HuH-7.5 (cell line): ENCODE measurements around the gene ELMOD3.
"Not testable (repeated sequence)": the region's sequence is repeated elsewhere in the genome, so short reads cannot be mapped to it uniquely, and the experiment has no call there.

Source experiments
- DNase-seq: peaks from one replicate; pipeline ENCODE4 v3.0.0; 2011; ENCODE audit warnings: low spot score

ELMOD3 gene

DNA sequence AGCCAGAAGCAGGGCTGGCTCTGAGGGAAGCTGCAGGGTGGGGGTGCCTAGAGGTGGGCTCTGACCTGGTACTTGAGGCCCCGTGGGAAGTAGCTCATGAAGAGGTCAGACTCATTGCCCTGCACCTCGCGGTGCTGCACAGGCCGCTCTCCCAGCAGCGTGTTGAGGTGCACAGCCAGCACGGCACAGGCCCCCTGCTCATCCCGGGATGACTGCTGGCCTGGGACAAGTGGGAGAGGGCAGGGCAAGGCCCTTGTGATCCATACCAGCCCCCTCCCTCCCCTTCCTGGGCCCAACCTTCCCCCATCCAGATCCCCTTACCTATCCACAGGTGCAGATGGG lies 46.9 kb downstream of the ELMOD3 start:
- DNase-seq, result no peak

GRCh38 chr2:85401844-85402243 lies 47.3 kb downstream of the ELMOD3 start:
- no peak for DNase-seq

- no peak for DNase-seq
Measured at GRCh38 chr2:85405201-85406059, 50.9 kb downstream of the ELMOD3 start.

DNA sequence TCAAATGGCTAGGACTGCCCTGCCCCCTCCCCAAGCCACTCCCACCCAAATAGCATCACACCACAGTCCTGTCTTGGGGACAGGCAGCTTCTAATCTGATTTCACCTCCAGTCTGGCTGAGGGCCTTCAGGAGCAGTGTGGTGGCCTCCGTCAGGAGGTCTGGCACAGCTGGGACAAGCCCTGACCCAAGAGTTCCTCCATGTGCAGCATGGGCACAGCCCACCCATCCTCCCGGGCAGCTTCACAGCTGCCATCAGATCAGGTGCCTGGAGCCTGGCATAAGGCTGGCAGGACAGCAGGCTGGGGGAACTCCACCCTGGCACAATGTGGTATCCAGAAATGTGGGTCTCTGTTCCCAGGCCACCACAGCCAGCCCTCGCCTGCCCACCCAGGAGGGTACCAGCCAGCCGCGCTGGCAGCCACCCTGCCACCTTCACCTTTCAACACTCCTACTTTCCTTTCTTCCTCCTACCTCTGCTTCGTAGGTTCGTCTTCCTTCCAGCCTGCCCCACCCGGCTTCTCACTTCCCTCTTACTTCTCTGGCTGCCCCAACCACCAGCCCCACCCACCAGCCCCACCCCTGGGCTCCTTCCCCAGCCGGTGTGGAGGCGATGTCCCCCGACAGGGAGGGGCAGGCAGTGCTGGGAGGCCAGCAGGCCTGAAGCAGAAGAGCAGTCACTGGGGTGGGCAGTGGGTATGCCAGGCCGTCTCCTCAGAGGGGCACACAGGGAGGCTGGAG lies 55.4 kb downstream of the ELMOD3 start, which contains the start of gene CAPG:
TSS of gene CAPG (minus strand) at position 522 of the 739 bp plus-strand sequence. CDS start 8,221 bp downstream, outside the sequence.
- no peak for DNase-seq

GRCh38 chr2:85410584-85411404 lies 56.2 kb downstream of the ELMOD3 start:
- no peak for DNase-seq

DNA sequence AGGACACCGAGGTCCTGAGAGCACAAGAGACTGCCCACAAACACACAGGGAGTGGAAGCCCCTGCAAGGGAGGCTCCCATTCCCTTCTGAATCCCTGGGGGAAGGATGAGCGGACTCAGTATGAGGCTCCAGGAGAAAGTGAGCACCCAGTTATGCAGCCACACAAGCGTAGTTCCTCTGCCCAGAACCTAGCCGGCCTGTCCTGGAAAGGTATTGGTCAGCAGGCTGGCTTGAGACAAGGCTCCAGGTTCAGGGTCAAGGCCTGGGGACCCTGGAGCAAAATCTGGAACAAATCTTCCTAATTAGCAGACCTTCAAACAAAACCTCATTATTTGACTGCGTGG lies 56.8 kb downstream of the ELMOD3 start:
- DNase-seq, result no peak

- no peak for DNase-seq
Measured at GRCh38 chr2:85413592-85414420, 59.2 kb downstream of the ELMOD3 start.

- DNase-seq, result not testable (repeated sequence)
Measured at GRCh38 chr2:85414421-85414759, 59.8 kb downstream of the ELMOD3 start.

DNA sequence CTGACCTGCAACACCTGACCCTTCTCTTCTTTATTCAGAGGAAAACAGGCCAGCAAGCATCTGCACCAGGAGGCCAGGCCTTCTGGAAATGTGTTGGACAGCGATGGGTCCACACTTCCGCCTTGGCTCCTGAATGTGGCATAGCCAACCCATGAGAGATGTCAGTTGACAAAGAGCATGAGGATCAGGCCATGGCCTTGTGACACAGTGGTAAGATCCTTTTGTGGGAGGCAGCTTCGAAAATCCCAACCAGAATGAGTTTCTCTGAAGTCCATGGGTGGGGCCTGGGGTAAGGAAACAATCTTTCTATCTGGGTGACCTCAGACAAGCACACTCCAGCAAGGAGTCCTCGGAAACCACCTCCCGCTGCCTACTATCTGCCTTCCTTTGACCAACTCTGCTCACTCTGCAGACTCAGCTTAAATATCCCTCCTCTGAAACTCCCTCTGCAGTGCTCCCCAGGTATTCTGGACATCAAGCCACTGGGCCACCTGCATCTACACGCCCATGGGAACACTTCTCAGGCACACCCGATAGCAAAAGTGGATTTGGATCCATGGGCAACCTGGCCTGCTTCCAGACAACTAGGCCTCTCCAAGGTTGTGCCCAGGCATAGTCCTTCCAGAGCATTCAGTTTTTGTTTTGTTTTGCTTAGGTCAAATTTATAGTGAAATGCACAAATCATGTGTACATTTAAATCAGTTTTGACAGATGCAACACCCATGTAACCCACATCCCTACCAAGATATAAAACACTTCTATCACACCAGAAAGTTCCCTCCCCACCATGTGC lies 60.4 kb downstream of the ELMOD3 start:
- no peak for DNase-seq

DNA sequence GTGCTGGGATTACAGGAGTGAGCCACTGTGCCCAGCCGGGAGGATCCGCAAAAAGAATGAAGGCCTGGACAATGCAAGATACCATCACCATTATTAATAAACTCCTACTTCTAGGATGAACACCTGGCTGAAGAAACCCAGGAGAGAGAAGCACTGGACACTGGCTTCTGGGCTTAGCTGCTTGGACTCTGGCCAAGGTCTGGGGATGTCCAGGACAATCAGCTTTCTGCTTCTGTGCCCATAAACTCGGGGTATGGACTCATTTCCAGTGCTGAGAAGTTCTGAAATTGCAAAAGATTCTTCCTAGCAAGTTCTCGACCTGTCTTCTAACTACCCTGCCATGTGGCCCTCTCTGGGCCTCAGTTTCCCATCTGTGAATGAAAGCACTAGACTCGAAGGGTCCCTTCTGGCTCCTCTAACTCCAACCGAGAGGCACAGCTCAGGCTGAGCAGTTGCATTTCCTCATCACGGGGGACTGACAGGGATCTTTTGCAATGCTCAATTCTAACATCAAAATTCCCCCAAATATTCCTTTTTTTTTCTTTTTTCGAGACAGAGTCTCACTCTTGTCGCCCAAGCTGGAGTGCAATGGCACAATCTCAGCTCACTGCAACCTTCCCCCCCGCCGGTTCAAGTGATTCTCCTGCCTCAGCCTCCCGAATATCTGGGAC lies 61.5 kb downstream of the ELMOD3 start:
- no peak for DNase-seq

DNA sequence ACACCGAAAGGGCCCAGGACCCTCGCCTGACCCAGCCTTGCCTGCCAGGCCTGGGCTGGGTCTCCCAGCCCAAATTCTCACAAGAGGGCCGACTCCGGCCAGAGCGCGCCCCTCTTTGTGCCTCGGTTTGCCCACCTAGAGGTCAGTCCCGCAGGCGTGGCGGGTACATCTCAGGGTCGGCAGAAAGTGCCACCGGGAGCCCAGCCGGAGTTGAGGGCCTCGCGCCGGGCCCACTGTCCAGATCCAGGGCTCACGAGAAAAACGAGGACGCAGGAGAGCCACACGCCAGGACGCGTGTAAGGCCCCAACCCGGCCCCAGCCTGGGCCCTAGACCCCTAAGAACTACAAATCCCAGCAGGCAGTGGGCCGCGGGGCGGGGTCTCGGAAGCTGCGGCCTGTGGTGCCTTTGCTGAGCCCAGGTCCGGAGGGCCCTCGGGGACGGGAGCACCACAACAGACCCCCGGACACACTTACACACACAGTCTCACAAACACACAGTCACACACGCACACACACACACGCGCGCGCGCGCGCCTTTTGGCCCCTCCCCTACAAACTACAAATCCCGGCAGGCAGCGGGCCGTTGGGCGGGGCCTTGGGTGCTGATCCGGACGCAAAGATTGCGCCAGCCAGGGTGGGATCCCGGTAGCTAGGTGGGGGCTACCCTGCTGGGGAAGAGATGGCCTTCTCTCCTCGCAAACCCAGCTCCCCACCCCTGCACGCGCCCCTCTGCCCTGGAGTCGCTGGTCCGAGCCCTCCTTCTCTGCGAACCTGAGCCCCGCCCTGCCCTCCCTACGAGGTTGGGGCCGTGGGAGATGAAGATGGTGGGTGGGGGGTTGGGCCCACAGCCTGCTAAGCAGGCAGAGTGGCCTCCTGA lies 63.8 kb downstream of the ELMOD3 start, which contains the start of gene SH2D6:
TSS of gene SH2D6 (plus strand) at position 583 of the 877 bp plus-strand sequence. CDS start 10,752 bp downstream, outside the sequence.
- peak; percentile 89 for DNase-seq

GRCh38 chr2:85419009-85419675 lies 64.6 kb downstream of the ELMOD3 start:
- DNase-seq, result no peak

GRCh38 chr2:85420536-85421259 lies 66.1 kb downstream of the ELMOD3 start:
- peak; percentile 94 for DNase-seq

- no peak for DNase-seq
Measured at GRCh38 chr2:85421260-85422071, 66.9 kb downstream of the ELMOD3 start.

GRCh38 chr2:85422072-85422457 lies 67.5 kb downstream of the ELMOD3 start:
- DNase-seq, result no peak

DNA sequence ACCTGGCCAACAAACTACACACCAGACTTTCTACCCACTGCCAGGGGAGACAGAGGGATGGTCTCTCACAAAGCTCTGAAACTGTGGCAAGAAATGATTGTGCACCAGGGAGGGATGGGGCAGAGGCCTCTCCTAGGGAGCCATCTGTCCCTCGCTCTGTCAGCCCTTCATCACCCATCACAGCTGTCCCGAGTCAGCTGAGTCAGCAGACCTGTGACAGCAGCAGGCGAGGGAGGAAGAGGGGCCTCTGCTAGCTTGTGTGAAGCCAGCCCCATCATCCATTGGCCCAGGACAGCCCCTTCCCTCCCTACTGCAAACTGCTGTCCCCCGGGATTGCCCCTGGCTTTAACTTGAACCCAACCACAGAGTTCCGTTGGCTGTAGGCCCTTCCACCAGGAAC lies 69.0 kb downstream of the ELMOD3 start:
- DNase-seq, result no peak

DNA sequence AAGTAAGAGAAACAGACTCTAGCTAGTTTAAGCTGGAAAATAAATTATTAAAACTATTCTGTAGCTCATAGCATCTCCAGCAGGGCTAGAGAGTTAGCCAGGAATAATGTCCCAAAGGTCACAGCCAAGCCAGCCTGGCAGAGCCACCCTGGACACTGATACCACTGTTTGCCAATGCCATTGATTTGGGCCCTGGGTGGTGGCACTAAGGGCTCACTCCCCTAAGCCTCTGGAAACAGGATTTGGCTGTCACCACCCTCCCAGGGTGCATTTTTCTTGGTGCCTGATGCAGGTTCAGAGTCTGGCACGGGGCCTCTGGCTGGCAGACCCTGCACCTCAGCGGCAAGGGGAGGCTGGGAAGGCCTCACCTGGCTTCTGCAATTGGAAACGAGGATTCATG lies 71.0 kb downstream of the ELMOD3 start:
- no peak for DNase-seq
